Measurements from ENCODE around the gene PRPF38A.
A peak's percentile ranks its signal among the peaks of the same experiment; 100 is the strongest.

Gene PRPF38A

DNA sequence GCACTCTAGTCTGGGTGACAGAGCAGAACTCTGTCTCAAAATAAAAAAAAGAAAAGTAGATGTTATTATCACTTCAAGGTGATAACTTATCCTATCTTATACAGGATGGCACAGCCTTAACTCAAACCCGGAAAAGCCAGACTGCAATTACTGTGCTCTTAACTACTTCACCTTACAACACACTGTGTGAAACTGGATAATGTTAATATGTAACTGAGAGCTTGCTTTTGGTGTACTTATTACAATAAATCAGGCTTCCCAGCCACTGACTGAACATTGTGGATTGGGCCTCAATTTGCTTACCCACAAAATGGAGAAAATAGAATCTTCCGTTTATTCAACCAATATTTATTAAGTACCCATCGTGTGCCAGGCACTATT lies 1.6 kb upstream of the PRPF38A start:
- DNase-seq, result no peak

GRCh38 chr1:52403566-52404115 lies 761 bp upstream of the PRPF38A start:
- DNase-seq, result peak; percentile 51

DNA sequence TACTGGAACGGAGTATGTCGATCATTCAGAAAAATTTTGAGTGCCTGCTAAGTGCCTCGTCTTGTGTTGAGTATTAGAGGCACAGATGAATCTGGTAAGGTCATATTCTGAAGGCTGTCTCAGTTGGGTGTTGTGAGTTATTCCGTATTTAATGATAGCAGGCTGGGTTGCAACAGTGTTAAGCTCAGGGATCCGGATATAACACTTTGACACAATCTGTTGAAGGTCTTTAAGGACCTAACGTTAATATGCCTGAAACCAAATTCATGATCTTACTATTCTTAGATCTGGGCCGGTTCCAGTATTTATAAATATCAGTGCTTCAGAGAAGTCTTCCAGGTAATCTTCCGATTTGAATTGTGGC lies 555 bp downstream of the PRPF38A start:
- no peak for DNase-seq

GRCh38 chr1:52413410-52413989 lies 9.1 kb downstream of the PRPF38A start:
- no peak for DNase-seq

GRCh38 chr1:52414942-52415341 lies 10.5 kb downstream of the PRPF38A start:
- no peak for DNase-seq

DNA sequence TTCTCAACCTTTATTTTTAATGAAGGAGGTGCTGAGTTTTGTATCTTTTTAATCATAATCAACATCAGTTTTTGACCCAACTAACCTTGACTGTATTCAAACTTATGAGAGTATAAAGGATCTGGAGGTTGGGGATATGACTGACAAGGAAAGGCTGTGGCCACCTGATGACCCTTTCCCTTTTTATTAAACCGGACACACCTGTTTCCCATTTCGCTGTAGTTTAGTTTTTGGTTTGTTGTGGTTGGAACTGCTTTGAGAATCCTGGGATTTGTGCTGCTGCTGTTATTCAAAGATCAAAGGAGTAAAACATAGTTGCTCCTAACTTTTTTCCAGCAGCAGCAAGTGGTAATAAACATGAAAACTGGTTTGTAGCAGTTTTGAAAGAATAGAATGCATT lies 12.4 kb downstream of the PRPF38A start:
- no peak for DNase-seq

GRCh38 chr1:52420713-52421112 lies 16.3 kb downstream of the PRPF38A start:
- DNase-seq, result no peak

DNA sequence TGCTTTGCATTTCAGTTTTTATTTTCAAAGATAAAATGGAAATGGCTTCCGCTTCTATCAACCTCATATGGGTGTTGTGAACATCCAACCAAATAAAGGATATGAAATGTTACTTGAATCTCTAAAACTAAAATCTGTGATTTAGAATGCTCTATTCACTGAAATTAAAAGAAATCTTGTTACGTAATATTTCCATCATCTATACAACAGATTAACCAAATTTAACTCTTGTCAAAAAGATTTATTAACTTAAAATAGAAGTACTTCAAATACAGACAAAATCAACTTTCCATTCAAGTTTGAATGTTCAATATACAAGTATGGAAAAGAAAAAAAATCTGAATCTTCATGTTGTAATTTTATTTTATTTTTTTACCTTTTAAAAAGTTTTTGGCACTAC lies 18.7 kb downstream of the PRPF38A start:
- DNase-seq, result no peak

GRCh38 chr1:52423771-52424170 lies 19.4 kb downstream of the PRPF38A start:
- peak; percentile 91 for DNase-seq

- peak; percentile 87 for DNase-seq
These were observed 19.8 kb downstream of the PRPF38A start for GRCh38 chr1:52424231-52424636.

- DNase-seq, result no peak
These were observed 20.4 kb downstream of the PRPF38A start for GRCh38 chr1:52424813-52425212.

GRCh38 chr1:52426371-52426770 lies 22.0 kb downstream of the PRPF38A start:
- no peak for DNase-seq

DNA sequence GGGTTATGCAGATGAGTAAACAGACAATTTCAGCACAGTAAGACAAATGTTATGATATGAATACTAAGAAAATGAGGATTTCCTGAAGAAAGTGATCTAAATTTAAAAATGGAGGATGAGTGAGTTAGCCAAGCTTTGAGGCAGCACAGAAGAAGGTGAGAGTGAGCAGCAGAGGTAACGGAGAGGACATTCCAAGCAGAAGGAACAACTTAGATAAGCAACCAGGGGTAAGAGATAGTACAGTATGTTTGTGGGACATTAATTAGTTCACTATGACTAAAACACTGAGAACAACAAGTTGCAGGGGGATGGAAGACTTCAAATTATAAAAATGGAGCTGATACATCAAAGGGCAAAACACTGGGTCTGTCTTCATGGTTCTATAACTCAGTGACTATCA lies 22.8 kb downstream of the PRPF38A start:
- DNase-seq, result no peak

DNA sequence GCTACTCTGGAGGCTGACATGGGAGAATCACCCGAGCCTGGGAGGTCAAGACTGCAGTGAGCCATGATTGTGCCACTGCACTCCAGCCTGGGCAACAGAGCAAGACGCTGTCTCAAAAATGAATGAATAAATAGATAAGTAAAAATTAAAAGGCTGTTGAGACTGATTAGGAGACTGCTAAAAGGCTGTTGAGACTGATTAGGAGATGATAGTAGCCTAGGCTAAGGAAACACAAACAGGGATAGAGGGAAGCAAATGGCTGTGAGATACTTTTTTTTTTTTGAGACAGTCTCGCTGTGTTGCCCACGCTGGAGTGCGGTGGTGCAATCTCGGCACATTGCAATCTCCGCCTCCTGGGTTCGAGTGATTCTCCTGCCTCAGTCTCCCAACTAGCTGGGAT lies 28.4 kb downstream of the PRPF38A start:
- DNase-seq, result no peak

DNA sequence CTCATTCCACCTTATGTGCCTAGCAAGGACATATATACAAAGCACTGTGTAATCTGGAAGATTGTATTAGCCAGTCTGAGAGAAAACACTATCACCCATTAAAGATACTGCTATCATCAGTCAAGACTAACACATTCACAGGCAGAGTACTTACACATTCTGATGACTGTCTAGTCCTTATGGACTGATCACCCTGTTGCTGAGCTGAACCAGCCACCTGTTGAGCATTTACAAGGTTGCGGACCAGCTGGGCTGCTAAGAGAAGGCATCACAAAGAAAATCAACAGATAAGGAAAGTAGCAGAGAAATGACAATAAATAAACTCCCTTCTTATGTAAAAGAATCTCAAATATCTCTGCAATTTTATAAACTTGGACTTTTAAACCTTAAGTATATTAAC lies 30.8 kb downstream of the PRPF38A start:
- no peak for DNase-seq

- DNase-seq, result no peak
These were observed 31.2 kb downstream of the PRPF38A start for GRCh38 chr1:52435650-52436049.

- DNase-seq, result no peak
These were observed 32.4 kb downstream of the PRPF38A start for GRCh38 chr1:52436817-52437216.

DNA sequence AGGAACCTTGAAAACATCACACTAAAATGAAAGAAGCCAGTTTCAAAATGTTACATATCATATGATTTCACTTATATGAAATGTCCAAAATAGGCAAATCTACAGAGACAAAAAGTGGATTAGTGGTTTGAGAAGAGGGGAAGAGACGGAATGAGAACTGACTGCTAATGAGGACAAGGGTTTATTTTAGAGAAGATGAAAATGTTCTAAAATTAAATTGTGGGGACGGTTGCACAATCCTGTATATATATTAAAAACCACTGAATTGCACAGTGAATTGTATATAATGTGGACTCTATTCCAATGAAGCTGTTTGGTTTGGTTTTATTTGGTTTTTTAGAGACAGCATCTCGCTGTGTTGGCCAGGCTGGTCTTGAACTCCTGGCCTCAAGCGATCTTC lies 35.6 kb downstream of the PRPF38A start:
- DNase-seq, result no peak

DNA sequence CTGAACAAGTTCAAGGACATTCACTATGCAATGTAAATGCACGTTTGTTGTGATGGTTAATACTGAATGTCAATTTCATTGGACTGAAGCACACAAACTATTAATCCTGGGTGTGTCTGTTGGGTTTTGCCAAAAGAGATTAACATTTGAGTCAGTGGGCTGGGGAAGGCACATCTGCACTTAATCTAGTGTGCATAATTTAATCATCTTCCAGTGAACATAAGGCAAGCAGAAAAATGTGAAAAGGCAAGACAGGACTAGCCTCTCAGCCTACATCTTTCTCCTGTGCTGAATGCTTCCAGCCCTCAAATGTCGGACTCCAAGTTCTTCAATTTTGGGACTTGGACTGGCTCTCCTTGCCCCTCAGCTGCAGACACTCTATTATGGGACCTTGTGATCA lies 40.1 kb downstream of the PRPF38A start:
- no peak for DNase-seq

- no peak for DNase-seq
These were observed 49.7 kb downstream of the PRPF38A start for GRCh38 chr1:52454127-52454526.

GRCh38 chr1:52454779-52455178 lies 50.4 kb downstream of the PRPF38A start:
- DNase-seq, result no peak

- no peak for DNase-seq
These were observed 51.3 kb downstream of the PRPF38A start for GRCh38 chr1:52455686-52456085.

GRCh38 chr1:52460694-52461093 lies 56.3 kb downstream of the PRPF38A start:
- DNase-seq, result no peak

- DNase-seq, result no peak
These were observed 57.4 kb downstream of the PRPF38A start for GRCh38 chr1:52461821-52462220.

GRCh38 chr1:52463891-52464290 lies 59.5 kb downstream of the PRPF38A start:
- DNase-seq, result no peak

- no peak for DNase-seq
These were observed 64.7 kb downstream of the PRPF38A start for GRCh38 chr1:52469108-52469507.
